Testis (tissue), 5 donors: Measurements from ENCODE around the gene KLHL40. TPM values are rescaled to one million over a fixed set of nuclear protein-coding genes. Genes with fewer than 3 reads are reported as not detected.

Experiments
- DNase-seq: peaks from one replicate; pipeline ENCODE4 v3.0.0-alpha.2; 2019
- H3K27ac ChIP-seq, 2 donors: fragments of 200-600 bp; sonication (generic); one replicate each; pipeline ENCODE4 v1.5.1; 2019
- H3K27me3 ChIP-seq: fragments of 200-600 bp; sonication (generic); one replicate; pipeline ENCODE4 v1.5.1; 2019
- H3K36me3 ChIP-seq: fragments of 200-600 bp; sonication (generic); one replicate; pipeline ENCODE4 v1.5.1; 2017; ENCODE audit warnings: low read depth; ENCODE audit errors: missing control alignments
- H3K4me1 ChIP-seq: fragments of 200-600 bp; sonication (generic); one replicate; pipeline ENCODE4 v1.5.1; 2019
- H3K4me3 ChIP-seq, 2 donors: fragments of 200-600 bp; sonication (generic); one replicate each; pipeline ENCODE4 v1.5.1; 2017 to 2019
- H3K9me3 ChIP-seq: fragments of 200-600 bp; sonication (generic); one replicate; pipeline ENCODE4 v1.5.1; 2017
- POLR2A ChIP-seq: fragments of 450-650 bp; IDR thresholded peaks from one replicate; pipeline ENCODE4 v1.6.1; 2017; ENCODE audit warnings: antibody characterized with exemption, mild to moderate bottlenecking, moderate library complexity
- WGBS, 2 donors: methylation state at CpG; one replicate each; pipeline ENCODE4 v1.1.5; 2018; 5-methylcytosine and 5-hydroxymethylcytosine counted together
- intact Hi-C: fragments of 100-400 bp; cut with DNase I; formaldehyde crosslinking; loops from one replicate; pipeline ENCODE4 v1.15.1; 2023; ENCODE audit warnings: low total_unique reads
- long read RNA-seq, 2 donors: transcript quantifications; one replicate each; lab custom pipeline, GENCODE V29; 2026
- polyA plus RNA-seq: library from polyadenylated mRNA; stranded (reverse); fragments of 350-450 nt; fragmentation: Illumina TruSeq; extraction: RNeasy Lipid Tissue Mini Kit (QIAGEN cat#74804); gene quantifications from one replicate; pipeline ENCODE4 v1.2.3, GENCODE V29; 2014; ENCODE audit warnings: low read depth, low replicate concordance; ENCODE audit not compliant: insufficient read depth
- total RNA-seq, 2 donors: library from RNA; depleted of rRNA; stranded (reverse); fragments of >200 nt; gene quantifications; one replicate each; pipeline ENCODE4 v1.2.3, GENCODE V29; 2016
- TF ChIP-seq, protein P1 (sequence below), 3 experiments: fragments of 450-650 bp in 2 of 3; fragments of 200-600 bp in 1 of 3; sonication (generic) in 1 of 3; IDR thresholded peaks; one replicate each; pipeline ENCODE4 v1.5.1; 2016 to 2019; ENCODE audit warnings: antibody characterized with exemption in 3 of 3, mild to moderate bottlenecking in 2 of 3, moderate library complexity in 1 of 3

KLHL40 gene, protein sequence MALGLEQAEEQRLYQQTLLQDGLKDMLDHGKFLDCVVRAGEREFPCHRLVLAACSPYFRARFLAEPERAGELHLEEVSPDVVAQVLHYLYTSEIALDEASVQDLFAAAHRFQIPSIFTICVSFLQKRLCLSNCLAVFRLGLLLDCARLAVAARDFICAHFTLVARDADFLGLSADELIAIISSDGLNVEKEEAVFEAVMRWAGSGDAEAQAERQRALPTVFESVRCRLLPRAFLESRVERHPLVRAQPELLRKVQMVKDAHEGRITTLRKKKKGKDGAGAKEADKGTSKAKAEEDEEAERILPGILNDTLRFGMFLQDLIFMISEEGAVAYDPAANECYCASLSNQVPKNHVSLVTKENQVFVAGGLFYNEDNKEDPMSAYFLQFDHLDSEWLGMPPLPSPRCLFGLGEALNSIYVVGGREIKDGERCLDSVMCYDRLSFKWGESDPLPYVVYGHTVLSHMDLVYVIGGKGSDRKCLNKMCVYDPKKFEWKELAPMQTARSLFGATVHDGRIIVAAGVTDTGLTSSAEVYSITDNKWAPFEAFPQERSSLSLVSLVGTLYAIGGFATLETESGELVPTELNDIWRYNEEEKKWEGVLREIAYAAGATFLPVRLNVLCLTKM
- total RNA-seq (1 to 10 TPM in 1 of 2 donors, under 1 TPM in 1; 0.62 to 3.1 TPM), polyA plus RNA-seq (3.2 TPM)
- long read RNA-seq, donor 1 = 0 reads
- long read RNA-seq, donor 2 = 0 reads

DNA sequence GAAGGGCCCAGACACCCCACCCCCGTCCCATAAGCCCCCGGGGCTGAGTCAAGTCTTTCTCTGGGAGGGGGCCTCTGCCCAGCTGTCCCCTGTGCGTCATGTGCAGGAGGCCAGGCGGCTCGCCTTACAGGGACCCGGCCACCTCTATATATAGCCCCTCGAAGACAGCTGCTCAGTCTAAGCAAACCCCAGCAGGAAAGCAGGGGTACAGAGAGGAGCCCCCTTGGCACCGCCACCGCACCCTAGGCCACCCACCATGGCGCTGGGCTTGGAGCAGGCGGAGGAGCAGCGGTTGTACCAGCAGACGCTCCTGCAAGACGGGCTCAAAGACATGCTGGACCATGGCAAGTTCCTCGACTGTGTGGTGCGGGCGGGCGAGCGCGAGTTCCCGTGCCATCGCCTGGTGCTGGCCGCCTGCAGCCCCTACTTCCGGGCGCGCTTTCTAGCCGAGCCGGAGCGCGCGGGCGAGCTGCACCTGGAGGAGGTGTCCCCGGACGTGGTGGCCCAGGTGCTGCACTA, at the start of gene KLHL40:
TSS of gene KLHL40 (plus strand) at position 175 of the 519 bp plus-strand sequence. CDS start at position 257, 82 bp downstream.
- peaks cover 4% of the 10 kb centered on the region for H3K4me1 ChIP-seq
- peak within 1 kb of the TSS; percentile 25 to 36 for H3K4me3 ChIP-seq
- DNase-seq = no peak
- 44 to 49% methylated on average over 13 to 34 of the region's 34 CpGs for WGBS, 2 donors
- H3K36me3 ChIP-seq = no peaks in the 10 kb centered on the region
- TF ChIP-seq POLR2A = no peak
- TF ChIP-seq, protein P1, sequence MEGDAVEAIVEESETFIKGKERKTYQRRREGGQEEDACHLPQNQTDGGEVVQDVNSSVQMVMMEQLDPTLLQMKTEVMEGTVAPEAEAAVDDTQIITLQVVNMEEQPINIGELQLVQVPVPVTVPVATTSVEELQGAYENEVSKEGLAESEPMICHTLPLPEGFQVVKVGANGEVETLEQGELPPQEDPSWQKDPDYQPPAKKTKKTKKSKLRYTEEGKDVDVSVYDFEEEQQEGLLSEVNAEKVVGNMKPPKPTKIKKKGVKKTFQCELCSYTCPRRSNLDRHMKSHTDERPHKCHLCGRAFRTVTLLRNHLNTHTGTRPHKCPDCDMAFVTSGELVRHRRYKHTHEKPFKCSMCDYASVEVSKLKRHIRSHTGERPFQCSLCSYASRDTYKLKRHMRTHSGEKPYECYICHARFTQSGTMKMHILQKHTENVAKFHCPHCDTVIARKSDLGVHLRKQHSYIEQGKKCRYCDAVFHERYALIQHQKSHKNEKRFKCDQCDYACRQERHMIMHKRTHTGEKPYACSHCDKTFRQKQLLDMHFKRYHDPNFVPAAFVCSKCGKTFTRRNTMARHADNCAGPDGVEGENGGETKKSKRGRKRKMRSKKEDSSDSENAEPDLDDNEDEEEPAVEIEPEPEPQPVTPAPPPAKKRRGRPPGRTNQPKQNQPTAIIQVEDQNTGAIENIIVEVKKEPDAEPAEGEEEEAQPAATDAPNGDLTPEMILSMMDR (IDR thresholded peaks at IDR 0.05) = no peak
- no peak within 1 kb of the TSS for H3K27ac ChIP-seq
- no peaks in the 10 kb centered on the region for H3K9me3 ChIP-seq
- no peaks in the 10 kb centered on the region for H3K27me3 ChIP-seq
- intact Hi-C loops = no loop called here

DNA sequence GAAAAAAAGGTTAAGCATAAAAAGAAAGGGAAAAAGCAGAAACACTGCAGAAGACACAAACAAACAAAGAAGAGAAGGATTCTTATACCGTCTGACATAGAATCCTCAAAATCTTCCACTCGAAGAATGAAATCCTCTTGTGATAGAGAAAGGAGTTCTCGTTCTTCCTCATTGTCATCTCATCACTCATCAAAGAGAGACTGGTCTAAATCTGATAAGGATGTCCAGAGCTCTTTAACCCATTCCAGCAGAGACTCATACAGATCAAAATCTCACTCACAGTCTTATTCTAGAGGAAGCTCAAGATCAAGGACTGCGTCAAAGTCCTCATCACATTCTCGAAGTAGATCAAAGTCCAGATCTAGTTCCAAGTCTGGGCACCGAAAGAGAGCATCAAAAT, 48.3 kb upstream of the KLHL40 start:
- no peaks in the 10 kb centered on the region for H3K4me1 ChIP-seq
- intact Hi-C loops = no loop called here
- no peaks in the 10 kb centered on the region for H3K9me3 ChIP-seq
- TF ChIP-seq, protein P1 (IDR thresholded peaks at IDR 0.05) = no peak
- TF ChIP-seq POLR2A = no peak
- H3K27me3 ChIP-seq = no peaks in the 10 kb centered on the region
- no peak overlapping the region for H3K4me3 ChIP-seq
- whole genome bisulfite sequencing, 2 donors = 89 to 96% methylated on average over 6 of the region's 6 CpGs
- no peaks in the 10 kb centered on the region for H3K36me3 ChIP-seq
- DNase-seq = no peak
- no peak overlapping the region for H3K27ac ChIP-seq

DNA sequence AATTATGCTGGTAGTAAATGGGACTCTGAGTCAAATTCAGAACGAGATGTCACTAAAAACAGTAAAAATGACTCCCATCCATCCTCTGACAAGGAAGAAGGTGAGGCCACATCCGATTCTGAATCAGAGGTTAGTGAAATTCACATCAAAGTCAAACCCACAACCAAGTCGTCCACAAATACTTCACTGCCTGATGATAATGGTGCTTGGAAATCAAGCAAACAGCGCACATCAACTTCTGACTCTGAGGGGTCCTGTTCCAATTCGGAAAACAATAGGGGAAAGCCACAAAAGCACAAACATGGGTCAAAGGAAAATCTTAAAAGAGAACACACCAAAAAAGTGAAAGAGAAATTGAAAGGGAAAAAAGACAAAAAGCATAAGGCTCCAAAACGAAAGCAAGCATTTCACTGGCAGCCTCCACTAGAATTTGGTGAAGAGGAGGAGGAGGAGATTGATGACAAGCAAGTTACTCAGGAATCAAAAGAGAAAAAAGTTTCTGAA, 46.9 kb upstream of the KLHL40 start:
- Histone ChIP-seq H3K36me3 (no peaks in the 10 kb centered on the region), H3K9me3 (no peaks in the 10 kb centered on the region), H3K4me1 (no peaks in the 10 kb centered on the region), H3K4me3 (no peak overlapping the region), H3K27ac (no peak overlapping the region), H3K27me3 (no peaks in the 10 kb centered on the region)
- TF ChIP-seq, protein P1 (IDR thresholded peaks at IDR 0.05) = no peak
- TF ChIP-seq POLR2A = no peak
- DNase-seq = no peak
- WGBS, 2 donors = 79 to 82% methylated on average over 6 of the region's 6 CpGs
- intact Hi-C loops = no loop called here

DNA sequence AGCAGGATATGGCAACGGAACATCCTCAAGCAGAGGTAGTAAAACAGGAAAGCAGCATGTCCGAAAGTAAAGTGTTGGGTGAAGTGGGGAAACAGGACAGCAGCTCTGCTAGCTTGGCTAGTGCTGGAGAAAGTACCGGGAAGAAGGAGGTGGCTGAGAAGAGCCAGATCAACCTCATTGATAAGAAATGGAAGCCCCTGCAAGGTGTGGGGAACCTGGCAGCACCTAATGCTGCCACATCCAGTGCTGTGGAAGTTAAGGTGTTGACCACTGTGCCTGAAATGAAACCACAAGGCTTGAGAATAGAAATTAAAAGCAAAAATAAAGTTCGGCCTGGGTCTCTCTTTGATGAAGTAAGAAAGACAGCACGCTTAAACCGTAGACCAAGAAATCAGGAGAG, 46.1 kb upstream of the KLHL40 start:
- H3K36me3 ChIP-seq = no peaks in the 10 kb centered on the region
- TF ChIP-seq, protein P1 (IDR thresholded peaks at IDR 0.05) = no peak
- TF ChIP-seq POLR2A = no peak
- H3K9me3 ChIP-seq = no peaks in the 10 kb centered on the region
- no peak for DNase-seq
- no peaks in the 10 kb centered on the region for H3K4me1 ChIP-seq
- no peak overlapping the region for H3K4me3 ChIP-seq
- 89 to 90% methylated on average over 6 of the region's 6 CpGs for WGBS, 2 donors
- no peak overlapping the region for H3K27ac ChIP-seq
- intact Hi-C loops = no loop called here
- no peaks in the 10 kb centered on the region for H3K27me3 ChIP-seq
